Osteoblast (primary cell): ENCODE data around the gene RNF148. TPM values are rescaled to one million over a fixed set of nuclear protein-coding genes. Genes with fewer than 3 reads are reported as not detected.

Experiments
- DNase-seq: peaks from one replicate; pipeline ENCODE4 v3.0.0; 2011; ENCODE audit warnings: low spot score, mixed read lengths; ENCODE audit not compliant: insufficient read length; ENCODE audit errors: missing footprints
- H2AFZ ChIP-seq: 2 replicates; pipeline ENCODE4 v1.6.0; 2011; ENCODE audit warnings: mild to moderate bottlenecking, low read length
- H3K27ac ChIP-seq: 2 replicates; pipeline ENCODE4 v1.5.1; 2011; ENCODE audit warnings: mild to moderate bottlenecking, low read depth, low read length, moderate library complexity
- H3K27me3 ChIP-seq: 2 replicates; pipeline ENCODE4 v1.6.0; 2012; ENCODE audit warnings: mild to moderate bottlenecking, control low read depth, inconsistent platforms, low read length, moderate library complexity; ENCODE audit not compliant: insufficient read depth
- H3K36me3 ChIP-seq: 2 replicates; pipeline ENCODE4 v1.5.1; 2011; ENCODE audit warnings: mild to moderate bottlenecking, low read length, control low read depth, moderate library complexity; ENCODE audit not compliant: insufficient read depth
- H3K4me1 ChIP-seq: 2 replicates; pipeline ENCODE4 v1.5.1; 2011; ENCODE audit warnings: mild to moderate bottlenecking, low read length, control low read depth, moderate library complexity; ENCODE audit not compliant: insufficient read depth
- H3K4me2 ChIP-seq: 2 replicates; pipeline ENCODE4 v1.6.0; 2011; ENCODE audit warnings: mild to moderate bottlenecking, low read length; ENCODE audit not compliant: insufficient read depth
- H3K4me3 ChIP-seq: fragments of 200-600 bp; sonication (generic); 3 replicates; pipeline ENCODE4 v1.5.1; 2012; ENCODE audit warnings: mild to moderate bottlenecking, low read length, inconsistent platforms; ENCODE audit not compliant: insufficient read depth
- H3K79me2 ChIP-seq: 2 replicates; pipeline ENCODE4 v1.6.0; 2012; ENCODE audit warnings: mild to moderate bottlenecking, low read length, control low read depth, inconsistent platforms; ENCODE audit not compliant: insufficient read depth
- H3K9me3 ChIP-seq: 2 replicates; pipeline ENCODE4 v1.5.1; 2011; ENCODE audit warnings: low read depth, low read length, control low read depth
- H4K20me1 ChIP-seq: 2 replicates; pipeline ENCODE4 v1.6.0; 2012; ENCODE audit warnings: mild to moderate bottlenecking, low read length, control low read depth; ENCODE audit not compliant: insufficient read depth
- total RNA-seq: library from RNA; depleted of rRNA; stranded (reverse); fragments of >200 nt; gene quantifications from 2 replicates; pipeline ENCODE4 v1.2.3, GENCODE V29; 2012
- TF ChIP-seq, protein P1 (sequence below): IDR thresholded peaks from 2 replicates; pipeline ENCODE4 v1.5.1; 2011; ENCODE audit warnings: mild to moderate bottlenecking, low read depth, low read length, moderate library complexity; ENCODE audit errors: extremely low read depth

RNF148 gene
- total RNA-seq, 1 donor = 0.72 TPM

DNA sequence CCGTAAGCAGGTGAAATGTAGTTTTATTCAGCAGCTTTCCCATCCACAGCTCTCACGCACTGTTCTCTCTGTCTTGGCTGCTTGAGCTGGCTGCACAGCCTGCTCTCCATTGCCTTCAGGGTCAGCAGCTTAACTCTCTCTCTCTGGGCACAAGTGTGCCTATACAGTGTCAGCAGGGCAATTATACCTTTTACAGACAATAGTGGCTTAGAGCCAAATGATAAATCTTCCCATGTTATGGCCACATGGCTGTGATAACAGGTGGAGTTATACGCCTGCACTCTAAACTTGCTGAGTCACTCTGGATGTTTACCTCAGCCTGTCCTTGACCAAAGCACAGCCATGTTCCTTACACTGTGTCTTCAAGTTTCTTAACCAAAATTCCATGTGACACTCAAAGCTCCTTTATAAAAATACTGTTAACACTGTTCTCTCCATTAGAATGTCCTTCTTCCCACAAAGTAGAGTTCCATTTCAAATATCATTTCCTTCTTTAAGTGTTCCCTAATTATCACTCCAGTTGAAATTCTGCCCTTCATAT is 9.9 kb downstream of the RNF148 start:
- DNase-seq = no peak
- Histone ChIP-seq H3K27me3 (no peaks in the 10 kb centered on the region), H3K4me1 (no peaks in the 10 kb centered on the region), H3K9me3 (no peaks in the 10 kb centered on the region), H3K27ac (no peak overlapping the region), H3K4me2 (no peak overlapping the region), H3K36me3 (no peaks in the 10 kb centered on the region), H4K20me1 (no peaks in the 10 kb centered on the region), H3K4me3 (no peak overlapping the region), H3K79me2 (no peaks in the 10 kb centered on the region), H2AFZ (no peak overlapping the region)
- TF ChIP-seq, protein P1, sequence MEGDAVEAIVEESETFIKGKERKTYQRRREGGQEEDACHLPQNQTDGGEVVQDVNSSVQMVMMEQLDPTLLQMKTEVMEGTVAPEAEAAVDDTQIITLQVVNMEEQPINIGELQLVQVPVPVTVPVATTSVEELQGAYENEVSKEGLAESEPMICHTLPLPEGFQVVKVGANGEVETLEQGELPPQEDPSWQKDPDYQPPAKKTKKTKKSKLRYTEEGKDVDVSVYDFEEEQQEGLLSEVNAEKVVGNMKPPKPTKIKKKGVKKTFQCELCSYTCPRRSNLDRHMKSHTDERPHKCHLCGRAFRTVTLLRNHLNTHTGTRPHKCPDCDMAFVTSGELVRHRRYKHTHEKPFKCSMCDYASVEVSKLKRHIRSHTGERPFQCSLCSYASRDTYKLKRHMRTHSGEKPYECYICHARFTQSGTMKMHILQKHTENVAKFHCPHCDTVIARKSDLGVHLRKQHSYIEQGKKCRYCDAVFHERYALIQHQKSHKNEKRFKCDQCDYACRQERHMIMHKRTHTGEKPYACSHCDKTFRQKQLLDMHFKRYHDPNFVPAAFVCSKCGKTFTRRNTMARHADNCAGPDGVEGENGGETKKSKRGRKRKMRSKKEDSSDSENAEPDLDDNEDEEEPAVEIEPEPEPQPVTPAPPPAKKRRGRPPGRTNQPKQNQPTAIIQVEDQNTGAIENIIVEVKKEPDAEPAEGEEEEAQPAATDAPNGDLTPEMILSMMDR = no peak

DNA sequence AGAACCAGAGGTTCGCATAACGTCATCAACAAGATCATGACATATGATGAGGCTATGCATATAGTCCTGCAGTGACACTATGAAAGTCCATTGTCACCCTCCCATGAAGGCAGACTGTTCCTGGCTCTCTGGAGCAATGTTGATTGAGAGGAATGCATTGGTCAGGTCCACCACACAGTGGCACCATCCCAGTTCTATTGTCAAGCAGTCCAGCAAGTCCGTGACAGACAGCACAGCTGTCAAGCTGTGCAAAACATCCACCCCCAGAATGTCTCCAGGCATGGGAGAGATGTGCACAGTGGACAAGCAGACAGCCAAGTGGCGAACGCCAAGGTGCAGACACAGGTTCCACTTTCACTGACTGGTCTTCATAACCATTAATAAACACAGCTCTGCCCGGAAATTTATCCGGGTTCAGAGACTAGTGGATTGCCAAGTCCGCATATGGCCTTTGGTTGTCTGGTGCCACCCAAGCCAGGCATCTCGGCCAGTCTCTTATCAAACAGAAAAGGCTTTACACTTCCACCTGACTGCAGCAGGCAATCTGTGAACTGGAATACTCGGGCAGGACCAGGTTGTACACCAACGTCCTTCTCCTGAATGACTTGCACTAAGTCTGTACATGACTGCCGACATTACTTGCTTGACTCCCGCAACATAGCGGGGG is 11.0 kb downstream of the RNF148 start:
- Histone ChIP-seq H3K4me3 (no peak overlapping the region), H3K79me2 (no peaks in the 10 kb centered on the region)
- no peak for DNase-seq

DNA sequence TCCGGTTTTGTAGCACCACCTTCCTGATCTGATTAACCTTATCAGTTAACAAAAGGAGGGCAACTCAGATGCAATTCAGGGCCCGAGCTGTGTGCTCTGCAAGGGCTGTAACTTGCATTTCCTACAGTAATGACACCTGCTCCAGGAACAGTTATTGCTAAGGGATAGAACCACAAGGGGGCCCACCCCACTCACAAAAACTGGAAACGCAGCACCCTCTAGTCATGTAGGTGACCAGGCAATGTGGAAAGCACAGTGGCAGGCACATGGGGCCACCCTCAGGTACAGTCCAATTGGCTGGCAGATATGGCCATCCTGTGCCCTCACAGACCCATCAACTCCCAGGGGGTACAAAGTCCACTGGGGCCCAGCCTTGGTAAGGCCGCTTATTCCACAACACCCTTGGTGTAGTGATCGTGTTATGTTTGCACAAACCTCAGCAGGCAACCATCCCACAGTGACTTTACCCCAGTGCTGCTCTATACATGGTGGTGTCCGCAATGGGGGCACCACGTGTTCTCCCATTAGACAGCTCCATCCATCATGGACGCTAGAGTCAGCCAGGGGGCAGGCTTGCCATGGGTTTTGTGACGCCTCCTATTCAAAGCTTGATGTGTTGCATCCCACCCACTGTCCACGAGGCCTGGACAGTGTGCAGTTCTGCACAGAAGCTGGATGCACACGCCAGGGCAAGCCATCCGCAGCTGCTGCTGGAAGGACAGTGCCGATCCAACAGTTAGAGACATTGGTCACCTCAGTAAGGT is 13.2 kb downstream of the RNF148 start:
- Histone ChIP-seq H3K4me2 (no peak overlapping the region), H3K4me3 (no peak overlapping the region), H4K20me1 (no peaks in the 10 kb centered on the region), H3K36me3 (no peaks in the 10 kb centered on the region), H3K27ac (no peak overlapping the region), H3K9me3 (no peaks in the 10 kb centered on the region), H3K27me3 (no peaks in the 10 kb centered on the region), H3K4me1 (no peaks in the 10 kb centered on the region), H3K79me2 (no peaks in the 10 kb centered on the region), H2AFZ (no peak overlapping the region)
- TF ChIP-seq, protein P1 = no peak
- DNase-seq = no peak

More for the DNA sequence above, 11.0 kb downstream of the RNF148 start:
- no peaks in the 10 kb centered on the region for H4K20me1 ChIP-seq
- H3K4me2 ChIP-seq = no peak overlapping the region
- H3K9me3 ChIP-seq = no peaks in the 10 kb centered on the region
- H3K27ac ChIP-seq = no peak overlapping the region
- no peaks in the 10 kb centered on the region for H3K4me1 ChIP-seq
- TF ChIP-seq, protein P1 = no peak
- no peaks in the 10 kb centered on the region for H3K36me3 ChIP-seq
- H2AFZ ChIP-seq = no peak overlapping the region
- no peaks in the 10 kb centered on the region for H3K27me3 ChIP-seq

DNA sequence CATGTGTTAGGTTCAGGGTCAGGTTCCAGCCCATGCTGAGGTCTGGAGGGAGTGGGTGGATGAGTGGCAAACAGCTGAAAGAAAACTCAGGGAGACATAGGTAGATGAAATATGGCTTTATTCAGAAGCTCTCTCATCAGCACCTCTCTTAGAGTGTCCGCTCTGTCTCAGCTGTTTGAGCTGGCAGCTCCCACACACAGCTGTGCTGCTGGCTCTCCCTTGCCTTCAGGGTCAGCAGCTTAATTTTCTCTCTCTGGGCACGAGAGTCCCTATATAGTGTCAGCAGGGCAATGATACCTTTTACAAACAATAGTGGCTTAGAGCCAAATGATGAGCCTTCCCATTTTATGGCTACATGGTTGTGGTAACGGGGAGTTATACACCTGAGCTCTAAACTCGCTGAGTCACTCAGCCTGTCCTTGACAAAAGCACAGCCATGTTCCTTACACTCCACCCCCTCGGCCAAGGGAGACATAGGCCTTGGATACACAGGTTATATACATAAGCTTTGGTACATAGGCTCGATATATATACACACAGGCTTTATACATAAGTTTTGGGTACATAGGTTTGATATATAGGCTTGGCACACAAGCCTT is 14.2 kb downstream of the RNF148 start:
- Histone ChIP-seq H3K79me2 (no peaks in the 10 kb centered on the region), H3K27ac (no peak overlapping the region), H3K27me3 (no peaks in the 10 kb centered on the region), H3K4me1 (no peaks in the 10 kb centered on the region), H3K9me3 (no peaks in the 10 kb centered on the region), H2AFZ (no peak overlapping the region), H4K20me1 (no peaks in the 10 kb centered on the region), H3K4me3 (no peak overlapping the region), H3K4me2 (no peak overlapping the region), H3K36me3 (no peaks in the 10 kb centered on the region)
- no peak for DNase-seq
- TF ChIP-seq, protein P1 = no peak
